H9 (cell line): ENCODE results near the gene NOS1AP. TPM values are rescaled to one million over a fixed set of nuclear protein-coding genes. Genes with fewer than 3 reads are reported as not detected.

Experiments
- DNase-seq: peaks from one replicate; pipeline ENCODE4 v3.0.0-alpha.2; 2017
- H2AFZ ChIP-seq: one replicate; pipeline ENCODE4 v1.6.1; 2013; ENCODE audit warnings: mild to moderate bottlenecking, low read length, control low read depth, moderate library complexity
- H2AK5ac ChIP-seq: 2 replicates; pipeline ENCODE4 v1.6.1; 2013; ENCODE audit warnings: low read length, control low read depth, mixed read lengths; ENCODE audit not compliant: insufficient read length
- H2BK120ac ChIP-seq: one replicate; pipeline ENCODE4 v1.6.1; 2013; ENCODE audit warnings: low read depth, mild to moderate bottlenecking, low read length, control low read depth, inconsistent platforms; ENCODE audit not compliant: poor library complexity, severe bottlenecking
- H2BK12ac ChIP-seq: 2 replicates; pipeline ENCODE4 v1.6.1; 2013; ENCODE audit warnings: low read length, control low read depth, mixed read lengths, low read depth; ENCODE audit not compliant: insufficient read length
- H2BK15ac ChIP-seq: 2 replicates; pipeline ENCODE4 v1.6.1; 2013; ENCODE audit warnings: low read depth, low read length, control low read depth
- H2BK20ac ChIP-seq: one replicate; pipeline ENCODE4 v1.6.1; 2013; ENCODE audit warnings: low read depth, mild to moderate bottlenecking, low read length, control low read depth, inconsistent platforms; ENCODE audit not compliant: poor library complexity, severe bottlenecking
- H2BK5ac ChIP-seq: 2 replicates; pipeline ENCODE4 v1.6.1; 2013; ENCODE audit warnings: low read length, control low read depth, mixed read lengths; ENCODE audit not compliant: insufficient read length
- H3K14ac ChIP-seq: 2 replicates; pipeline ENCODE4 v1.6.1; 2013; ENCODE audit warnings: low read length, control low read depth; ENCODE audit not compliant: insufficient read depth
- H3K18ac ChIP-seq: 2 replicates; pipeline ENCODE4 v1.6.1; 2013; ENCODE audit warnings: low read depth, mild to moderate bottlenecking, mixed read lengths, low read length, control low read depth; ENCODE audit not compliant: insufficient read length
- H3K23ac ChIP-seq: 2 replicates; pipeline ENCODE4 v1.6.1; 2013; ENCODE audit warnings: low read length, control low read depth, mixed read lengths, low read depth; ENCODE audit not compliant: insufficient read length
- H3K23me2 ChIP-seq: 2 replicates; pipeline ENCODE4 v1.6.1; 2013; ENCODE audit warnings: low read depth, mild to moderate bottlenecking, mixed read lengths, low read length, control low read depth; ENCODE audit not compliant: insufficient read length, poor library complexity, severe bottlenecking
- H3K27ac ChIP-seq: 2 replicates; pipeline ENCODE4 v1.5.1; 2013; ENCODE audit warnings: low read length, control low read depth, mixed read lengths, low read depth; ENCODE audit not compliant: insufficient read length
- H3K27me3 ChIP-seq: 2 replicates; pipeline ENCODE4 v1.6.1; 2013; ENCODE audit warnings: low read length, control low read depth, inconsistent platforms; ENCODE audit not compliant: insufficient read depth
- H3K4ac ChIP-seq: 2 replicates; pipeline ENCODE4 v1.6.1; 2013; ENCODE audit warnings: low read depth, mild to moderate bottlenecking, control low read depth, inconsistent platforms, low read length, moderate library complexity
- H3K4me1 ChIP-seq: 2 replicates; pipeline ENCODE4 v1.6.1; 2013; ENCODE audit warnings: low read length, control low read depth, inconsistent platforms; ENCODE audit not compliant: insufficient read depth
- H3K4me2 ChIP-seq: 2 replicates; pipeline ENCODE4 v1.6.1; 2013; ENCODE audit warnings: low read length, control low read depth, mixed read lengths; ENCODE audit not compliant: insufficient read length, insufficient read depth
- H3K56ac ChIP-seq: 2 replicates; pipeline ENCODE4 v1.6.1; 2013; ENCODE audit warnings: low read depth, mild to moderate bottlenecking, mixed read lengths, low read length, control low read depth; ENCODE audit not compliant: insufficient read length
- H3K79me1 ChIP-seq: 2 replicates; pipeline ENCODE4 v1.6.1; 2013; ENCODE audit warnings: low read depth, mild to moderate bottlenecking, moderate library complexity, low read length, control low read depth, inconsistent platforms; ENCODE audit not compliant: insufficient read depth, poor library complexity, severe bottlenecking
- H3K79me2 ChIP-seq: 2 replicates; pipeline ENCODE4 v1.6.1; 2013; ENCODE audit warnings: low read length, control low read depth, inconsistent platforms; ENCODE audit not compliant: insufficient read depth
- H3K9ac ChIP-seq: 2 replicates; pipeline ENCODE4 v1.6.1; 2013; ENCODE audit warnings: low read length, control low read depth, mixed read lengths; ENCODE audit not compliant: insufficient read length; ENCODE audit errors: extremely low read depth
- H3K9me3 ChIP-seq: one replicate; pipeline ENCODE4 v1.6.1; 2013; ENCODE audit warnings: low read depth, low read length, inconsistent platforms; ENCODE audit not compliant: control insufficient read depth
- H3T11ph ChIP-seq: one replicate; pipeline ENCODE4 v1.6.1; 2013; ENCODE audit warnings: mild to moderate bottlenecking, low read length, control low read depth, inconsistent platforms
- H4K20me1 ChIP-seq: one replicate; pipeline ENCODE4 v1.6.1; 2013; ENCODE audit not compliant: control insufficient read depth, insufficient read length, insufficient read depth
- H4K5ac ChIP-seq: 2 replicates; pipeline ENCODE4 v1.6.1; 2013; ENCODE audit warnings: low read depth, mild to moderate bottlenecking, mixed read lengths, low read length, control low read depth; ENCODE audit not compliant: insufficient read length
- H4K8ac ChIP-seq: replicated peaks from 2 replicates; pipeline ENCODE4 v1.6.1; 2013; ENCODE audit warnings: low read length, control low read depth, mixed read lengths, low read depth; ENCODE audit not compliant: insufficient read length
- H4K91ac ChIP-seq: 2 replicates; pipeline ENCODE4 v1.6.1; 2013; ENCODE audit warnings: low read depth, mild to moderate bottlenecking, moderate library complexity, mixed read lengths, low read length, control low read depth; ENCODE audit not compliant: insufficient read length
- H3K27ac Mint-ChIP-seq, 3 experiments: 2 replicates in 2 of 3; 3 replicates in 1 of 3; pipeline ENCODE4 v1.8.0; 2020 to 2021; ENCODE audit warnings: mixed read lengths in 3 of 3, mild to moderate bottlenecking in 1 of 3, moderate library complexity in 1 of 3
- H3K27me3 Mint-ChIP-seq: 2 replicates; pipeline ENCODE4 v1.8.0; 2021; ENCODE audit warnings: low read depth, mild to moderate bottlenecking, moderate library complexity, mixed read lengths
- H3K36me3 Mint-ChIP-seq, 3 experiments: 2 replicates in 2 of 3; 3 replicates in 1 of 3; pipeline ENCODE4 v1.8.0; 2020 to 2021; ENCODE audit warnings: low read depth in 3 of 3, mixed read lengths in 3 of 3; ENCODE audit not compliant: insufficient read depth in 1 of 3
- H3K4me1 Mint-ChIP-seq, 2 experiments: 2 replicates each; pipeline ENCODE4 v1.8.0; 2020; ENCODE audit warnings: mixed read lengths in 2 of 2
- H3K4me3 Mint-ChIP-seq, 2 experiments: 2 replicates in 1 of 2; 3 replicates in 1 of 2; pipeline ENCODE4 v1.8.0; 2020 to 2021; ENCODE audit warnings: mild to moderate bottlenecking in 2 of 2, mixed read lengths in 2 of 2, moderate library complexity in 1 of 2
- H3K9me3 Mint-ChIP-seq, 2 experiments: 2 replicates in 1 of 2; 3 replicates in 1 of 2; pipeline ENCODE4 v1.8.0; 2020; ENCODE audit warnings: mild to moderate bottlenecking in 2 of 2, mixed read lengths in 2 of 2, moderate library complexity in 1 of 2
- CTCF ChIP-seq: fragments of 200-600 bp; sonication (generic); conservative IDR thresholded peaks from 3 replicates; pipeline ENCODE4 v1.8.0; 2021; ENCODE audit warnings: antibody characterized with exemption, mild to moderate bottlenecking
- WGBS: extraction: QIAGEN DNeasy Blood & Tissue Kit; methylation state at CpG from one replicate; pipeline ENCODE4 v1.1.7; 2013; ENCODE audit warnings: missing lambda C conversion rate, low lambda C conversion rate, mixed read lengths; ENCODE audit not compliant: insufficient read length; ENCODE audit errors: extremely low coverage; 5-methylcytosine and 5-hydroxymethylcytosine counted together
- total RNA-seq: library from RNA; stranded (reverse); gene quantifications from 2 replicates; pipeline ENCODE4 v1.2.1, GENCODE V29; 2021

NOS1AP gene
- total RNA-seq, 1 experiment from 2014 or later = 8.4 TPM

GRCh38 chr1:162236201-162236600 is 166.7 kb downstream of the NOS1AP start:
- no peak overlapping the region for H3K27ac ChIP-seq
- Mint-ChIP-seq H3K36me3 (no peaks in the 10 kb centered on the region; a peak in 1 of 7 replicates), H3K27me3 (peaks cover 3% of the 10 kb centered on the region), H3K9me3 (no peaks in the 10 kb centered on the region), H3K27ac (no peak overlapping the region), H3K4me3 (no peak overlapping the region), H3K4me1 (peaks cover 39 to 52% of the 10 kb centered on the region in 2 experiments)
- H4K8ac ChIP-seq = no peak overlapping the region
- no peak overlapping the region for H3K56ac ChIP-seq
- no peaks in the 10 kb centered on the region for H3K27me3 ChIP-seq
- no peak for DNase-seq
- H3K4me1 ChIP-seq = peaks cover 3% of the 10 kb centered on the region; the same call in 1 of the 2 replicates
- no peak overlapping the region for H2BK12ac ChIP-seq
- no peak overlapping the region for H2BK20ac ChIP-seq
- no peak overlapping the region for H4K91ac ChIP-seq
- no peak overlapping the region for H3K23ac ChIP-seq
- H3K9me3 ChIP-seq = no peaks in the 10 kb centered on the region
- H2BK120ac ChIP-seq = no peak overlapping the region
- WGBS = no CpG with 5 or more reads among the region's 3 CpGs
- H4K20me1 ChIP-seq = no peaks in the 10 kb centered on the region
- no peak overlapping the region for H3K9ac ChIP-seq
- H2BK5ac ChIP-seq = no peak overlapping the region
- no peak overlapping the region for H2BK15ac ChIP-seq
- TF ChIP-seq CTCF = no peak
- no peaks in the 10 kb centered on the region for H3K23me2 ChIP-seq
- no peak overlapping the region for H2AFZ ChIP-seq
- no peak overlapping the region for H3K4ac ChIP-seq
- no peak overlapping the region for H3K18ac ChIP-seq
- no peaks in the 10 kb centered on the region for H3K79me2 ChIP-seq
- H3K4me2 ChIP-seq = no peak overlapping the region
- H3K14ac ChIP-seq = no peak overlapping the region
- no peak overlapping the region for H2AK5ac ChIP-seq
- no peaks in the 10 kb centered on the region for H3K79me1 ChIP-seq
- H4K5ac ChIP-seq = no peak overlapping the region
- H3T11ph ChIP-seq = no peak overlapping the region
